Tongue (tissue), 2 donors: ENCODE results near the gene GDPD4. TPM values are rescaled to one million over a fixed set of nuclear protein-coding genes. Genes with fewer than 3 reads are reported as not detected.

Source experiments
- DNase-seq: peaks from one replicate; pipeline ENCODE4 v3.0.0-alpha.2; 2015
- total RNA-seq: library from RNA; depleted of rRNA; stranded (reverse); fragments of >200 nt; gene quantifications from one replicate; pipeline ENCODE4 v1.2.3, GENCODE V29; 2014

Gene GDPD4
- total RNA-seq, 1 donor from 2014 or later: not detected

DNA sequence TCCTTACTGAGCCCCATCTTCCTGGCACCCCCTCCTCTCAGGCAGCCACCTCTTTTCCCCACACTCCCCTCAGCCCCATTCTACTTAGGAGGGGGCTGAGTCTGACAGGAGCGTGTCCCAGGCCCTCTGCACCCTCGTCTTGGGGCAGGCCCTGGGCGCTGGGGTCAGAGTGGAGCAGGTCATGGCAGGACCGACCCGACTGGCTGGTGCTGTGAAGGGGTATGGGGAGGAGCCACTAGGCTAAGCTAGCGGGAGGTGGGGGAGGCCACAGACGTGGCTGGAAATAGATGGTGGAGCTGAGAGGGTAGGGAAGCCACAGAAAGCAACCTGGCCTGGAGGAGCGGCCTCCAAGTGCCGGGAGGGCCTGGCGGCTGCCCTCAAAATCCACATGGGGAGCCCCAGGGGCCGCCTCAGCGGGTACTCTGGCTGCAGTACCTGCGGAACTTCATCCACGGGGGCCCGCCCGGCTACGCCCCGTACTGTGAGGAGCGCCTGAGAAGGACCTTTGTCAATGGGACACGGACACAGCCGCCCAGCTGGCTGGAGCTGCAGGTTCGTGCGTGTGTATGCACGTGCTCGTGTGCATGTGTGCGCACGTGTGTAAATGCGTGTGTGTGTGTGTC lies 111.8 kb downstream of the GDPD4 start:
- no peak for DNase-seq

GRCh38 chr11:77188633-77189491 lies 112.6 kb downstream of the GDPD4 start:
- peak; percentile 77 for DNase-seq

DNA sequence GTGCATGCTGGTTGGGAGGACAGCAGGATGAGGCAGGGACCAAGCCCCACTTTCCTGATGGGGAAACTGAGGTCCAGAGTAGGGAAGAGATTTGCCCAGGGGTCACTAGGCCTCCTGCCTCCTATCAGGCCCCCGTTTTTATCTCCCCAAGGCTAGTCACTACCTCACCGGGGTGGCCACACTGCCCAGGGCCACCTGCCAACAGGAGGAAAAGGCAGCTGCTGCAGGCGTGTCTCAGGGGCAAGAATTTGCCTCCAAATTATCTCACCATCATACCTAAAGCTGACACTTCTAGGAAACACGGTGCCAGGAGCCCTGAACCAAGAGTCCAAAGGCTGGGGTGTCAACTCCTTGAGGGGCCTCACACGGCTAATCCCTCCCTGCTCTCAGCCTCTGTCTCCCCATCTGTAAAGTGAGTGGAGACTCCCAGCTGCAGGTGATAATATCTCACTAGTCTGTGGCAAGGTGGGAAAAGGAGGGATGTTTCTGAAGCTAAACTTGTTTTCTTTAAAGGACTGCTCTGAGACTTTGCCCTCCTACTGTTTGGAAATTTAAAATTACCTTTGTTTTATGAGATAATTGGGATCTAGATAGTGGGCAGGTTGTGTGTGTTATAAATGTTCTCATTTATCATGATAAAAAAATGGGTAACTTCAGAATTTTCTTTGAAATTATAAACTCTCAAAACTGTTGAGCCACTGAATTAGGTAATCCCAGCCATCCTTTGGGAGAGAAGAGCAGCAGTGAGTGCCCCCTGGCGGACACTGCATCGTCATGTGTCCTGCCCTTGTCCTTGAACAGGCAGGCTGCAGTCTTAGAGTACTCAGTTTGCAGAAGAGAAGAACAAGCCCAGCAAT lies 113.5 kb downstream of the GDPD4 start:
- peak; percentile 94 for DNase-seq

DNA sequence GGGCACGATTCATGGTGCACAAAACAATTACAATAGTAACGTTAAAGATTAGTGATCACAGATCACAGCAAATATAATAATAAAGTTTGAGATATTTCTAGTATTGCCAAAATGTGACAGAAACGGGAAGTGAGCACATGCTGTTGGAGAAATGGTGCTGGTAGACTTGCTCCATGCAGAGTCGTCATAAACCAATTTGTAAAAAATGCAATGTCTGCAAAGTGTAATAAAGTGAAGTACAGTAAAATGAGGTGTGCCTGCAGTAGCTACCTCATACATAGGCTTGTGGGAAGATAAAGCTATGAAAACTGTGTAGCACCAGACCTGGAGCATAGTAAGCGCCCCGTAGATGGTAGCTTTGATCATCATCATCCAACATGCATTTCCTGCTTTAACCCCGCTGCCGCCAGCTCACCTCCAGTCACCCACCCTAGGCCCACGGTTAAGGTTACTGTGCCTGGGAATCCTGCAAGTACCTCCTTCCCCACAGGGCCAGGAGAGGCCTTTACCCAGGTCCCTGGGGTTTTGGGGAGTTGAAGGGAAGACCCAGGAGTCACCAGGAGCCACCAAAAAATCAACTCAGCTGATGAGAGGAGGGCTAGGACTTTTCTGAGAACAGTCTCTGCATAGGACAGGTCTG lies 114.3 kb downstream of the GDPD4 start:
- DNase-seq: no peak

- no peak for DNase-seq
Measured at GRCh38 chr11:77186302-77186701, 115.2 kb downstream of the GDPD4 start.

GRCh38 chr11:77184136-77184860 lies 117.2 kb downstream of the GDPD4 start:
- DNase-seq: no peak

GRCh38 chr11:77183431-77183984 lies 118.0 kb downstream of the GDPD4 start:
- peak; percentile 52 for DNase-seq

DNA sequence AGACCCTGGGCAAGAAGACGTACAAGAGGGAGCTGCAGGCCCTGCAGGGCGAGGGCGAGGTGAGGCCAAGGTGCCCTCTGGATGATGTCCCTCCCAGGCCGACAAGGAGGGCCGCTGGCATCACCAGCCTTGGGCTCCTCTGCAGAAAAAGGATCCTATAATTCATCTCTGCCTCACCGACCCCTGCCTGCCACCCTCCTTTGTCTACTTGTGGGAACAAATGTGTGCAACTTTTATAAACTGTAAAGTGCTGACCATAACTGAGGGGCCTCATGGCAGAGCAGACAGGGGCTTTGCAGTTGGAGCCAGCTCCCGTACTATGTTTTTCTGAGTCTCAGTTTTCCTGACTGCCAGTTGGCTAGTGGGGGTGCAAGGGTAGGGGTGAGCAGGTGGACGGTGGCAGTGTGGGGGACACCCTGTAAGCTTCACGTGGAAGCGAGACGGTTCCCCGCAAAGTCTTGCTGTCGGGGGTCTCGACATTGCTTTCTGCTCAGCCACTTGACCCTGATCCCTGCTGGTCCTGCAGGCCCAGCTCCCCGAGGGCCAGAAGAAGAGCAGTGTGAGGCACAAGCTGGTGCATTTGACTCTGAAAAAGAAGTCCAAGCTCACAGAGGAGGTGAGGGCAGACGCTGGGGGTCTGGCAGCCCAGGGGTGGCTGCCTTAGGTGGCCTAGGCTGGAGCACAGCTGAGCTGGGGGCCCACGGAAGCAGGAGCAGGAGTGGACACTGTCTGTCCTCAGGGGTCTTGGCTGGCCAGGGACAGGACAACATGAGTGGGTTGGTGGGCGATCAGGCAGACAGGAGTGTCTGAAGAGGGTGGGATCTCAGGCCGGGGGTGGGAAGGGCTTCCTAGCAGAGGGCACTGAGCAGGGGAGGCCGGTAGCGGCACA lies 118.7 kb downstream of the GDPD4 start:
- no peak for DNase-seq

- no peak for DNase-seq
Measured at GRCh38 chr11:77181799-77182541, 119.5 kb downstream of the GDPD4 start.

DNA sequence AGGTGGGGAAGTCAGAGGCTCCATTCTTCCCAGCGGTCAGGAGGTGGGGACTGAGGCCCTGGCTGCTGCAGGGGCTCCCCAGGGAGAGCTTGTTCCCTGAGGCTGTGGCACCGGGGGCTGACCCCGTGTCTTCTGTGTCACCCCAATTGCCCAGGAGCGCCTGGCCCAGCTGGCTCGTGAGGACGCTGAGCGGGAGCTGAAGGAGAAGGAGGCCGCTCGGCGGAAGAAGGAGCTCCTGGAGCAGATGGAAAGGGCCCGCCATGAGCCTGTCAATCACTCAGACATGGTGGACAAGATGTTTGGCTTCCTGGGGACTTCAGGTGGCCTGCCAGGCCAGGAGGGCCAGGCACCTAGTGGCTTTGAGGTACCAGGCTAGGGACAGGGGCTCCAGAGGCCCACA lies 120.3 kb downstream of the GDPD4 start:
- no peak for DNase-seq

GRCh38 chr11:77180346-77180745 lies 121.1 kb downstream of the GDPD4 start:
- no peak for DNase-seq

GRCh38 chr11:77179681-77180080 lies 121.8 kb downstream of the GDPD4 start:
- no peak for DNase-seq

DNA sequence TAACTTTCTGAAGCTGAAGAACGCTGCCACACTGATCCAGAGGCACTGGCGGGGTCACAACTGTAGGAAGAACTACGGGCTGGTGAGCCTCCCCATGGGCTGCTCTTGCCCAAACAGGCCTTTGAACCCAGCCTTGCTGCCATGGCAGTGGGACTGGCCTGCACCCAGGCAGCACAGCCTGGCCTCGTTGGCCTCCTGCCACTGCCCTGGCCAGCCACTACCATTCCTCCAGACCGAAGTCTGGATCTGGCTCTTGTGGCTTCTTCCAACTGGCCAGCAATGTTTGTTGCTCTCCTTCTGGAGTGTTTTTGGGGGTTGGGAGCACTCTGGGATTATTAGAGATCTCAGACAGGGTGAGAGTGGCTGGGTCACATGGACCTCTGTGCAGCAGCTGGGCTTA lies 122.4 kb downstream of the GDPD4 start:
- no peak for DNase-seq

DNA sequence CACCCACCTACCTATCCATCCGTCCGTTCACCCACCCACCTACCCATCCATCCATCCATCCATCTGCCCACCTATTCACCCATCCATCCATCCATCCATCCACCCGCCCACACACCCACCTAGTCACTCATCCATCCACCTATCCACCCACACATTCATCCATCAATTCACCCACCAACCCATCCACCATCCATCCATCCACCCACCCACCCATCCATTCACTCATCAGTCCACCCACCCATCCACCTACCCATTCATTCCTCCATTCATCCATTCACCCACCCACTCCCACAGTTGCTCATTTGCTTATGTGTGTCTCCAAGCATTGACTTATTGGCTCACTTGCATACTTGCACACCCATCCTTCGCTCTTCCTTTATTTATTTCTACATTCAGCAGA lies 123.3 kb downstream of the GDPD4 start:
- DNase-seq: no peak

DNA sequence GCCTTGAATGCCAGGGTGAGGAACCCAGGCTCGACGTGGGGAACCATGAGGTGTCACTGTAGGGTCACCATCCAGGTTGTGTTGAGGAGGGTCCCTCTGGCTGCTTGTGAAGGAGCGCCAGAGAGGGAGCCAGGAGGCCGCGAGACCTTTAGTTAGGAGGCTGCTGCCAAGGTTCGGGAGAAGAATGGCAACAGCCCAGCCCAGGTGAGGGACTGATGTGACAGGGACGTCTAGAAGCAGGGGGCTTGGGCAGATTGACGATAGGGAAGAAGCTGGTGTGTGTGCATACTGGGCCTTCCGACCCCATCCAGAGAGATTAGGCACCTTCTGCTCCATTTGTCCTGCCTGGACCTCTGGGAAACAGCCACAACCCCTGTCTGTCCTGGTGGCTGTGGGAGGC lies 124.5 kb downstream of the GDPD4 start:
- DNase-seq: no peak

GRCh38 chr11:77175869-77176539 lies 125.5 kb downstream of the GDPD4 start:
- DNase-seq: peak; percentile 77

- DNase-seq: no peak
Measured at GRCh38 chr11:77175021-77175842, 126.3 kb downstream of the GDPD4 start.

GRCh38 chr11:77174559-77174958 lies 126.9 kb downstream of the GDPD4 start:
- DNase-seq: peak; percentile 89
